Fibroblast of mammary gland (primary cell): ENCODE results near the gene MUC20.
"Not testable (repeated sequence)": the region's sequence is repeated elsewhere in the genome, so short reads cannot be mapped to it uniquely, and the experiment has no call there.

Experiments
- DNase-seq: peaks from one replicate; pipeline ENCODE4 v3.0.0-alpha.2; 2010; ENCODE audit warnings: low read depth
- H3K4me3 ChIP-seq: 2 replicates; pipeline ENCODE4 v1.5.1; 2011; ENCODE audit warnings: low read depth, mild to moderate bottlenecking, low read length, moderate library complexity; ENCODE audit not compliant: control insufficient read depth
- CTCF ChIP-seq: conservative IDR thresholded peaks from 2 replicates; pipeline ENCODE4 v1.5.1; 2011; ENCODE audit warnings: low read depth, low read length, inconsistent platforms; ENCODE audit not compliant: control insufficient read depth, insufficient read depth

MUC20 gene

GRCh38 chr3:195748661-195749060, 27.9 kb downstream of the MUC20 start:
- no peak for TF ChIP-seq CTCF
- no peak for DNase-seq
- H3K4me3 ChIP-seq = no peak overlapping the region

- DNase-seq, H3K4me3 ChIP-seq: not testable (repeated sequence)
These were observed 28.3 kb downstream of the MUC20 start for GRCh38 chr3:195749101-195749500.

- no peak for DNase-seq
- no peak overlapping the region for H3K4me3 ChIP-seq
- TF ChIP-seq CTCF = no peak
These were observed 30.2 kb downstream of the MUC20 start for GRCh38 chr3:195750797-195751520.

GRCh38 chr3:195751560-195751959, 30.8 kb downstream of the MUC20 start:
- no peak for TF ChIP-seq CTCF
- no peak overlapping the region for H3K4me3 ChIP-seq
- DNase-seq = no peak

GRCh38 chr3:195752066-195752465, 31.3 kb downstream of the MUC20 start:
- DNase-seq = no peak
- no peak for TF ChIP-seq CTCF
- no peak overlapping the region for H3K4me3 ChIP-seq

GRCh38 chr3:195752546-195753331, 32.0 kb downstream of the MUC20 start:
- no peak for TF ChIP-seq CTCF
- no peak overlapping the region for H3K4me3 ChIP-seq
- DNase-seq = no peak

GRCh38 chr3:195753581-195753980, 32.8 kb downstream of the MUC20 start:
- DNase-seq = no peak
- TF ChIP-seq CTCF = no peak
- H3K4me3 ChIP-seq = no peak overlapping the region
